ENCODE data around the gene BACE2. TPM values are rescaled to one million over a fixed set of nuclear protein-coding genes. Genes with fewer than 3 reads are reported as not detected.

The BACE2 gene
- total and polyA plus RNA-seq, 2 of the 4 experiments (the other 2 are of a cell fraction), result 17.0 to 35.5 TPM

DNA sequence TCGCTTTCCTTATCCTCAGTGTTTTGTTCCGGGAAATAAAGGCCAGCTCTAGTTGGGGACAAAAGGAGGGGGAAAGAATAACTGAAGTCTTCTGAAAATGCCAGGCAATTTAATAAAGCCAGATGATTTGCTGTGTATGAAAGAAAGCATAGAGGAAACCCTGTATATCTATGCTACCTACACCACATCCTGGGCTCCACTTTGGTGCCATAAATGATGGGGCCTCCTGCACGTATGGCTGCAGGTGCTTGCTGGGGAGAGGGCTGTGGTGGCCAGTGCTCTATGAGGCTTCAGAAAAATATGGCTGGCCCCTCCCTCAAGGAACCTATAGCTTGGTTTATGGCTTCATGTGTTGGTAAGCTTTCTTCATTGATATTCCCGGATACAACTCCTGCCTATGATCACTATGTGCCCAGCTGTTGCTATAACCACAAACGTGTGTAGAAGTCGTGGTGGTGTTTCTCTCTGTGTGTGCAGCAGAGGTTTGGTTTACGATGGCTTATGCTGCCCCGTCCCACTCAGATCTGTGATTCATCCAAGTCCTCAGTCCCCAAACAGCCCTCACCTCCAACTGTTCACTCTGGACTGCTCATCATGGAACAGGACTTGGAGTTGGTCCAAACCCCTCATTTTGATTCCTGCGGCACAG lies 59.5 kb downstream of the BACE2 start:
- Histone ChIP-seq H4K8ac (ENCODE audit: low read depth in 2 of 2, low read length in 2 of 2) (no peak overlapping the region), H4K91ac (ENCODE audit: insufficient read depth, low read depth, low read length) (no peak overlapping the region), H3K23ac (ENCODE audit: low read depth, low read length) (no peak overlapping the region), H3K4me1 (ENCODE audit: control insufficient read depth, insufficient read depth, low read length) (no peaks in the 10 kb centered on the region), H3K9me1 (ENCODE audit: insufficient read depth, low read length) (no peaks in the 10 kb centered on the region), H2AFZ (replicated peaks; ENCODE audit: low read length, poor library complexity) (no peak overlapping the region), H2AK5ac (ENCODE audit: low read depth, low read length) (no peak overlapping the region), H3K4me2 (ENCODE audit: low read depth, low read length) (no peak overlapping the region), H3K79me1 (ENCODE audit: low read depth in 1 of 2, low read length in 2 of 2) (no peaks in the 10 kb centered on the region), H3K4ac (ENCODE audit: low read depth, low read length) (no peak overlapping the region), H3K9me3 (ENCODE audit: control insufficient read depth, insufficient read depth, low read length) (no peaks in the 10 kb centered on the region), H3K27me3 (ENCODE audit: control insufficient read depth, insufficient read depth, low read length) (no peaks in the 10 kb centered on the region), H3K56ac (ENCODE audit: extremely low read depth, insufficient read depth, low read length) (0 out of 2 replicates have a peak overlapping the region, but pooled peaks have one; percentile 15), H2BK20ac (ENCODE audit: low read depth, low read length) (no peak overlapping the region), H2BK120ac (ENCODE audit: low read depth, low read length) (no peak overlapping the region), H2AK9ac (replicated peaks; ENCODE audit: low read depth, low read length, poor library complexity) (no peak overlapping the region), H3K36me3 (ENCODE audit: control insufficient read depth, insufficient read depth, low read length) (0 out of 2 replicates have a peak, but pooled peaks cover 2% of the 10 kb centered on the region), H3K18ac (ENCODE audit: low read depth, low read length) (no peak overlapping the region), H3K4me3 (ENCODE audit: insufficient read depth, low read depth, low read length) (no peak overlapping the region), H3K27ac (ENCODE audit: insufficient read depth, low read length) (no peak overlapping the region), H2BK15ac (ENCODE audit: low read depth, low read length) (no peak overlapping the region), H4K20me1 (ENCODE audit: insufficient read depth, low read length) (no peaks in the 10 kb centered on the region), H3K14ac (replicated peaks; ENCODE audit: low read depth, low read length) (no peak overlapping the region), H4K5ac (ENCODE audit: low read depth, low read length) (no peak overlapping the region), H3K9ac (ENCODE audit: low read depth, low read length) (no peak overlapping the region), H2BK5ac (ENCODE audit: low read depth, low read length, poor library complexity, severe bottlenecking) (no peak overlapping the region)
- no CpG with 5 or more reads among the region's 9 CpGs for WGBS, 2 experiments (ENCODE audit: extremely low coverage in 2 of 2, insufficient read length in 1 of 2)
- dilution Hi-C loops (cut with HindIII; ENCODE audit: low sequenced_read_pairs, unreplicated experiment), result no loop called here
- POLR2A ChIA-PET (ENCODE audit: unreplicated experiment), result no interaction called here
- no peak for TF ChIP-seq SMC3 (IDR thresholded peaks at IDR 0.05; ENCODE audit: low read depth, low read length)
- TF ChIP-seq, protein P1, sequence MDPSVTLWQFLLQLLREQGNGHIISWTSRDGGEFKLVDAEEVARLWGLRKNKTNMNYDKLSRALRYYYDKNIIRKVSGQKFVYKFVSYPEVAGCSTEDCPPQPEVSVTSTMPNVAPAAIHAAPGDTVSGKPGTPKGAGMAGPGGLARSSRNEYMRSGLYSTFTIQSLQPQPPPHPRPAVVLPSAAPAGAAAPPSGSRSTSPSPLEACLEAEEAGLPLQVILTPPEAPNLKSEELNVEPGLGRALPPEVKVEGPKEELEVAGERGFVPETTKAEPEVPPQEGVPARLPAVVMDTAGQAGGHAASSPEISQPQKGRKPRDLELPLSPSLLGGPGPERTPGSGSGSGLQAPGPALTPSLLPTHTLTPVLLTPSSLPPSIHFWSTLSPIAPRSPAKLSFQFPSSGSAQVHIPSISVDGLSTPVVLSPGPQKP (IDR thresholded peaks at IDR 0.05; ENCODE audit: borderline replicate concordance, low read depth, low read length), result no peak
- in situ Hi-C loops (cut with MboI; ENCODE audit: low sequenced_read_pairs), result no loop called here
- DNase-seq (no peak), ATAC-seq (ENCODE audit: low read depth) (no peak)
- BruUV-seq (replicated peaks), result no TSS peak
- CTCF ChIA-PET, result no interaction called here
- intact Hi-C loops (cut with micrococcal nuclease), result no loop called here

Data from IMR-90 (cell line).